ENCODE results near the gene VPS18. TPM values are rescaled to one million over a fixed set of nuclear protein-coding genes. Genes with fewer than 3 reads are reported as not detected.

Gene VPS18
- polyA plus RNA-seq, 1 donor, result 9.3 TPM

DNA sequence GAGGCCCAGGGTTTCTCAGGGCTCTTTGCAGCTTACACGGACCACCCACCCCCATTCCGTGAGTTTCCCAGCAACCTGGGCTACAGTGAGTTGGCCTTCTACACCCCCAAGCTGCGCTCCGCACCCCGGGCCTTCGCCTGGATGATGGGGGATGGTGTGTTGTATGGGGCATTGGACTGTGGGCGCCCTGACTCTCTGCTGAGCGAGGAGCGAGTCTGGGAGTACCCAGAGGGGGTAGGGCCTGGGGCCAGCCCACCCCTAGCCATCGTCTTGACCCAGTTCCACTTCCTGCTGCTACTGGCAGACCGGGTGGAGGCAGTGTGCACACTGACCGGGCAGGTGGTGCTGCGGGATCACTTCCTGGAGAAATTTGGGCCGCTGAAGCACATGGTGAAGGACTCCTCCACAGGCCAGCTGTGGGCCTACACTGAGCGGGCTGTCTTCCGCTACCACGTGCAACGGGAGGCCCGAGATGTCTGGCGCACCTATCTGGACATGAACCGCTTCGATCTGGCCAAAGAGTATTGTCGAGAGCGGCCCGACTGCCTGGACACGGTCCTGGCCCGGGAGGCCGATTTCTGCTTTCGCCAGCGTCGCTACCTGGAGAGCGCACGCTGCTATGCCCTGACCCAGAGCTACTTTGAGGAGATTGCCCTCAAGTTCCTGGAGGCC, 5.4 kb downstream of the VPS18 start:
- no peak for DNase-seq (ENCODE audit: low read depth)

DNA sequence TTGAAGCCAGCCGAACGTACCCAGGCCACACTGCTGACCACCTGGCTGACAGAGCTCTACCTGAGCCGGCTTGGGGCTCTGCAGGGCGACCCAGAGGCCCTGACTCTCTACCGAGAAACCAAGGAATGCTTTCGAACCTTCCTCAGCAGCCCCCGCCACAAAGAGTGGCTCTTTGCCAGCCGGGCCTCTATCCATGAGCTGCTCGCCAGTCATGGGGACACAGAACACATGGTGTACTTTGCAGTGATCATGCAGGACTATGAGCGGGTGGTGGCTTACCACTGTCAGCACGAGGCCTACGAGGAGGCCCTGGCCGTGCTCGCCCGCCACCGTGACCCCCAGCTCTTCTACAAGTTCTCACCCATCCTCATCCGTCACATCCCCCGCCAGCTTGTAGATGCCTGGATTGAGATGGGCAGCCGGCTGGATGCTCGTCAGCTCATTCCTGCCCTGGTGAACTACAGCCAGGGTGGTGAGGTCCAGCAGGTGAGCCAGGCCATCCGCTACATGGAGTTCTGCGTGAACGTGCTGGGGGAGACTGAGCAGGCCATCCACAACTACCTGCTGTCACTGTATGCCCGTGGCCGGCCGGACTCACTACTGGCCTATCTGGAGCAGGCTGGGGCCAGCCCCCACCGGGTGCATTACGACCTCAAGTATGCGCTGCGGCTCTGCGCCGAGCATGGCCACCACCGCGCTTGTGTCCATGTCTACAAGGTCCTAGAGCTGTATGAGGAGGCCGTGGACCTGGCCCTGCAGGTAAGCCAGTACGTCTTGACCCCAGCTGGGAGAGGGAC, 6.2 kb downstream of the VPS18 start:
- no peak for DNase-seq (ENCODE audit: low read depth)

DNA sequence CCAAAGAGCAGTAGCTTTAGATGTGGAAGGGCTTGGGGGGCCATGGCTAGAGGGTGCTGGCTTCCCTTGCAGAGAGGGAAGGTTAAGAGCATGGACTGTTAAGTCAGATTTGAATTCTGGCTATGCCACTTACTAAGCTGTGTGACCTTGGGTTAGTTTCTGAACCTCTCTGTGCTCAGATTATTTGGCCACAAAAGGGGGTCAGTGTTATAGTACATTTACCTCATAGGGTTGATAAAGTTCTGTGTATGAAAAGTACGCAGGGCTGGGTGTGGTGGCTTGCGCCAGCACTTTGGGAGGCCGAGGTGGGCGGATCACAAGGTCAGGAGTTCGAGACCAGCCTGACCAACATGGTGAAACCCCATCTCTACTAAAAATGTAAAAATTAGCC, 6.8 kb downstream of the VPS18 start:
- DNase-seq (ENCODE audit: low read depth), result no peak

DNA sequence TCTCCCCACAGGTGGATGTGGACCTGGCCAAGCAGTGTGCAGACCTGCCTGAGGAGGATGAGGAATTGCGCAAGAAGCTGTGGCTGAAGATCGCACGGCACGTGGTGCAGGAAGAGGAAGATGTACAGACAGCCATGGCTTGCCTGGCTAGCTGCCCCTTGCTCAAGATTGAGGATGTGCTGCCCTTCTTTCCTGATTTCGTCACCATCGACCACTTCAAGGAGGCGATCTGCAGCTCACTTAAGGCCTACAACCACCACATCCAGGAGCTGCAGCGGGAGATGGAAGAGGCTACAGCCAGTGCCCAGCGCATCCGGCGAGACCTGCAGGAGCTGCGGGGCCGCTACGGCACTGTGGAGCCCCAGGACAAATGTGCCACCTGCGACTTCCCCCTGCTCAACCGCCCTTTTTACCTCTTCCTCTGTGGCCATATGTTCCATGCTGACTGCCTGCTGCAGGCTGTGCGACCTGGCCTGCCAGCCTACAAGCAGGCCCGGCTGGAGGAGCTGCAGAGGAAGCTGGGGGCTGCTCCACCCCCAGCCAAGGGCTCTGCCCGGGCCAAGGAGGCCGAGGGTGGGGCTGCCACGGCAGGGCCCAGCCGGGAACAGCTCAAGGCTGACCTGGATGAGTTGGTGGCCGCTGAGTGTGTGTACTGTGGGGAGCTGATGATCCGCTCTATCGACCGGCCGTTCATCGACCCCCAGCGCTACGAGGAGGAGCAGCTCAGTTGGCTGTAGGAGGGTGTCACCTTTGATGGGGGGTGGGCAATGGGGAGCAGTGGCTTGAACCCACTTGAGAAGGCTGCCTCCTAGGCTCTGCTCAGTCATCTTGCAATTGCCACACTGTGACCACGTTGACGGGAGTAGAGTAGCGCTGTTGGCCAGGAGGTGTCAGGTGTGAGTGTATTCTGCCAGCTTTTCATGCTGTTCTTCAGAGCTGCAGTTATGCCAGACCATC, 8.6 kb downstream of the VPS18 start:
- no peak for DNase-seq (ENCODE audit: low read depth)

DNA sequence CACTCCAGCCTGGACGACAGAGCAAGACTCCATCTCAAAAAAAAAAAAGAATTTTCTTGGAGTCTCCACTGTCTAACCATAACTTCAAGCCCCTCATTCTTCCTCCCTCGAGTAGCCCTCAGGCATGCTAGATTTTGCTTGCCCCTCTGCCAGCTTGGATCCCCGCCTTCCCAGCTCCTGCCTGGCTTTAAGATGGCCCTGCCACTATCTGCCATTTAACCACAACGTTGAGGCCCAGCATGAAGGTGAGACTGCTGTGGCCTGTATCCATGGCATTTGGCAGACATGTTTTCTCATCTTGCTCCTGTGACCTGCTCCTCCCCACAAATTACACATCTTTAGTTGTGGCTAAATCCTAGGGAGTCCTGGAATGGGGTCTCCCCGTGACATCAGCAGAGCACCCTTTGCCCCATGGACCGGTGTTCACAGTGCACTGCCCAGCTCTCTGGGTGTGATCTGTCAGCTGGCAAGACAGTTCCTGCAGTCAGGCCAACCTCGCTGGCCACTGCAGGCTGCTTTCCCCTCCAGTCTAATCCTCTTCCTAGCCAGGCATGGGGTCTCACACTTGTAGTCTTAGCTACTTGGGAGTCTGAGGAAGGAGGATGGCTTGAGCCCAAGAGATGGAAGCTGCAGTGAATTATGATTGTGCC, 10.4 kb downstream of the VPS18 start:
- no peak for DNase-seq (ENCODE audit: low read depth)

DNA sequence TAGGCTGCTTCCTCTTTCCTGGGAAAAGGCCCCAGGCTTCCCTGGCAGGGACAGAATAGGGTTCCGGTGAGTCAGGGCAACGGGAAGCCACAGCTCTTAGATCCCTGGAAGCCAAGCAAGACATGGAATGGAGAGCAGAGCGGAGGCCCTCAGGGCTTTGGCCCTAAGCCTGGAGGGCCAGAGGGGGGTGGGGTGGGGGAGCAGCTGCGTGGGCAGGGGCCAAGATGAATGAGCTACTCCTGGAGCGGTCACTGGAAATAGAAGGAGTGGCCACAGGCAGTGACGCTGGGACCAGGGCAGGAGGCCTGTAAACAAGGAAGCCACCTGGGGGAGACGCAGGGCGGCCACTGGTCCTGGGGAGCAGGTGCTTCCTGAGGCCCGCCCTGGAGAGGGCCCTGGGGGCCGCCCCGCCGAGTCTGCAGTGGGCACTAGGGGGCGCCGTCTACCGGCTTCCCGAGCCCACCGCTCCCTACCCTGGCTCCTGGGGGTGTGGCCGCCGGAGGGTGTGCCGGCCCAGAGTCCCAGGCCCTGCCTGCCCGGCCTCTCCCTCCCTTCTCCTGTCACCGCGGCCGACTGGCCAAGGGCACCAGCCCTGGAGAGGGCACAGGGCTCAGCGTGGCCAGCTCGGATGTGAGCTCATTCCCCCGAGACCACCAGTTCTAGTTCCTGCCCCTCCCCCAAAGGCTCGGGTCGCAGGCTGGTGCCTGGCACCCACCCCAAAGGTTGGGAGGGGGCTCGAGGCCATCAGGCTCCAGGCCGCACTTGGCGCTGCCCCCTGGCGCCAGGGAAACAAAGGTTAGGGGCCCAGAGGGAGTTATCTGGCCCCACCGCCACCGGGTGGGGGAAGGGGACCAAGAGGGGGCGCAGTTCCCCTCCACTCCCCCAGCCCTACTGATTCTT, 12.1 kb downstream of the VPS18 start:
- peak; percentile 70 for DNase-seq (ENCODE audit: low read depth)

DNA sequence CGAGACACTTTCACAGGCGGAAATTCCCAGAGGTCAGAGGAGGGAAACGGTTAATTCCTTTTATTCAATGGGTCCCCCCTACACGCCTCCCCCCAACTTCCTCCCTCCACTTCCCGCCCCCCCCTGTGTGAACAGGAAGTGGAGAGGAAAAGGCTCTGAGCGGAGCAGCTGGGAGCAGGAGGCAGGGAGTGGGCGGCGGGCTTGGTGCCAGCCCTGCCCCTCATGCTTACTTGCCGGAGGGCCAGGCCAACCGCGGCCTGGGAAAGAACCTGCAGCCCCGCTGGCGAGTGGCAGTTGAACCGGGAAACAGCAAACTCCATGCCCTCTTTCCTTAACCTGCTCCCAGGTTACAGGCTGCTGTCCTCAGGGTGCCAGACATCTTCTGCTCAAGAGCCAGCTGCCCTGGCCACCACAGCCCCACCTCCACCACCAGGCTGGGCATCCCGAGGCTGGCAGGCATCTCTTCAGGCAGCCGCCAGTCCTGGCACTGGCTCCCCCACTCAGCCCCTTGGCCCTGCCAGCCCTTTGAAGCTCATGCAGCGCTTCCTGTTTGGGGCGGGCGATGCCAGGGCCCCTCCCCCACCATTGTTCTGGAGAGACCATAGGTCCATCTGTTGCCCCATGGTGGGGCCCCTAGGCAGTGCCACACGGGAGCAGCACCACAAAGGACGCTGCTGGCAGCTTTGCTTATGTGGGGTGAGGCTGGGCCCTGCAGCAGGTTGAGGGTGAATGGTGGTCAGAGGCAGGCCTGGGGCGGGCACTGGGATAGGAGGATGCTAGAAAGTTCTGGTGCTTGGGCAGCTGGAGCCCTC, 12.9 kb downstream of the VPS18 start:
- no peak for DNase-seq (ENCODE audit: low read depth)

DNA sequence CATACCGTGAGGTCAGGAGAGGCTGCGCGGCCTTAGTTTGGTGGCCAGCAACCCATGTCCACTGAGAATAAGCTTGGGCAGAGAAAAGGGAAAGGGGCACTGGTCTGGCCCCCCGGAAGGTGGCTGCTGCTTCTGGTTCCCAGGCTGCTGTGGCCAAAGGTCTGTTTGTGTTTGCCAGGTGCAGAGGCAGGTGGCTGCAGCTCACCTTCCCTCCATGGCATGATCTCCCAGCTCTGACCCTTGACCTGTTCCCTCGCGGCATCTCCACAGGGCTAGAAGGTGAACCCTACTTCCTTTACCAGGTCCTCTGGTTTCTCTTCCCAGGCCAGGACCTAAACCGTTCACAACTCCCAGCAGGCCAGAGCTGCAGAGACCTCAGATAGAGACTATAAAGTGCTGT, 13.8 kb downstream of the VPS18 start:
- DNase-seq (ENCODE audit: low read depth), result no peak

DNA sequence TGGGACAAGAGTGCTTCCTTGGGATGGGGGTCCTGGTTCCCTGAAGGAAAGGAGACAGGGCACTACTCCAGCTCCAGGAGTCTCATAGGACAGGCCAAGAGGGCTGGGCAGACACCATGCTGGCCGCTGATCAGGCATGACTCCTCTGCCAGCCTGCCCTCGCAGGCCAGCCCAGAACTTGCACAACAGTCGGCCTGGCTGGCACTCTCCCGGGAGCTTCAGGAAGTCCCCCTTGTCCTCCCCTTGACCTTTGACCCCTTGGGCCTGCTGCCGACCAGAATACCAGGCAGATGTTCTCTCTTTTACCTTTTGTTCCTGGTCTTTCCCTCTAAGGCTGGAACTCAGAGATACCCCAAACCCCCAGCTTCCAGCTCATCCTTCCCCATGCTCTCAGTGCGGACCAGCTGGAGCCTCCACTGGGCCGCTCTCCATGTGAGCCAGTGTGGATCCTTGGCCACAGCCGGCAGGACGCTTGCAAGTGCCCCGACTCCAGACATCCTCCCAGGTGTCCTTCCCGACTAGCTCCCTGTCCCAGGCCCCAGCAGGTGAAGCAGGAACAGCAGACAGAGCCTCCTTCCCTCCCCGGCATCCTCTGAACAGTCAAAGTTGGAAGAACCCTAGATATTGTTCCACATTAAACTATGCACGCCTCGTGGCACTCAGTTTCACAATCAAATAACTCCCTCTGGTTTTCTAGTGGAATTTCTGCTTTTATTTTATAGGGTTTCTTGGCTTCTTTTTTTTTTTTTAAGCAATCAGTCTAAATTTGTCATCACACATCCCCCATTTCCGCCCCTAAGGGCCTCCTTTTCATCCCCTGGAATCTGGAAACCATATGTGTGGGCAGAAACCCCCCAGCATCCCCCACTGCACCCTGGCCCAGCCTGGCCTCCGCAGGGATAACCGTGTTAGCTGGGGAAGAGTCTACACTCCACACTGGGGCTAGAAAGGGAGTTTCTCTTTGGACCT, 15.7 kb downstream of the VPS18 start:
- DNase-seq (ENCODE audit: low read depth), result no peak

DNA sequence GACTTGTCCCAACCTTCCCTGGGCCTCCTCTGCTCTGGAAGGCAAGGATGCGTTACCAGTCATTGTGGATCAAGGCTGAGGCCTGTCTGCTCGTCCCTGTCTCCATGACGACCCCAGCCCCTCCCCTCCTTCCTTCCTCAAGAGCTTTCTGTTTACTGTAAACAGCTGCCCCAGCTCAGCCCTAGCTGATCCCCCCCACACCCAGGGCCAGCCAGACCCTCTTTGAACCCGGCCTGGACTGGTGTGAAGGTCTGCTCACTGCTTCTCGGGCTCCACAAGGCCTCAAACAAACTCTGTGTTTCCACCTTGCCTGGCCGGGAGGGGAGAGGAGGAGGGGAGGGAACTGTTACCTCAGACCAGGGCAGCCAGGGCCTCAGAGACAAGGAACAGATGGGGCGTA, 16.9 kb downstream of the VPS18 start:
- no peak for DNase-seq (ENCODE audit: low read depth)

DNA sequence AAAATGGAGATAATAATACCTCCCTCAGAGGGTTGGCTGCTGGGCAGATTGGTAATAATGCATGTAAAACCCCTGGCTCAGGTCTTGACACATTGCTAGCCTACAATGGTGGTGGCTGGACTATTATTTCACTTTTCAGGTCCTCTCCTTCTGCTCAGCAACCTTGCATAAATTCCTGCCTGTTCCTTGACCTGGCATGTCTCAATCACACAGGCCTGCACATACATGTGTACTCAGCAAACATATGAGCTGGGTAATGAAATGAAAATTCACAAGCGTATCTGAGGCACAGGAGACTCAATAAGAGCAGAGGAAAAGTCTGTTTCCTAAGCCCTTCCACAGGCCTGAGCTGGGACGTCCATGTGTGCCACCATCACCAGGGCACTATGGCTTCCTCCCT, 17.4 kb downstream of the VPS18 start:
- DNase-seq (ENCODE audit: low read depth), result no peak

DNA sequence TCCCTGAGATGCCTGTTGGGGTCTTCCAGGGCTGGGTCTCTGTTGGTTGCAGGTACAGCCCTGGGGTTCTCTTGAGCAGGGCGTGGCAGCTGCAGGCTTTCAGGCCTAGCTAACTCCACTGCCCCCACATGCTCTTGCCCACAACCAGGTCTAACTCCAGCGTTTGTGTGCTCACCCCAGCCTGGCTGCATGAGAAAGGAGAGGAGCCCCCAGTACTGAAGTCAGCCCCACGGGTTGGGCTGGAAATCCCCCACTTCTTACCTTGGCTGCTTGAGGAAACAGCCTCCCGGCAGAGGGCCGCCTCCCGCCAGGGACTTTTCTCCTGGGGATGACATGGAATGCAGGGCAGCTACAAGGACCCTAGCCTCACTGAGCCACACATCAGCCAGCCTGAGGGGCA, 18.2 kb downstream of the VPS18 start:
- DNase-seq (ENCODE audit: low read depth), result no peak

DNA sequence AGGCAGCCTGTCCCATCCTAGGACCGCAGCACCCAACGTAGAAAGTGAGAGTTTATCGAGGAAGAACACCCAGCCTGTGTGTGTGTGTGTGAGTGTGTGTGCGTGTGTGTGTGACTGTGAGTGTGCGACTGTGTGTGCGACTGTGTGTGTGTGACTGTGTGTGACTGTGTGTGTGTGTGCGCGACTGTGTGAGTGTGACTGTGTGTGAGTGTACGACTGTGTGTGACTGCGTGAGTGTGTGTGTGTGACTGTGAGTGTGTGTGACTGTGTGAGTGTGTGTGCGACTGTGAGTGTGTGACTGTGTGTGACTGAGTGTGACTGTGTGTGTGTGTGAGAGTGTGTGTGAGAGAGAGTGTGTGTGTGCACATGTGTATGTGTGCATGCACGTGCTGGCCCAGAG, 19.8 kb downstream of the VPS18 start:
- DNase-seq (ENCODE audit: low read depth), result no peak

DNA sequence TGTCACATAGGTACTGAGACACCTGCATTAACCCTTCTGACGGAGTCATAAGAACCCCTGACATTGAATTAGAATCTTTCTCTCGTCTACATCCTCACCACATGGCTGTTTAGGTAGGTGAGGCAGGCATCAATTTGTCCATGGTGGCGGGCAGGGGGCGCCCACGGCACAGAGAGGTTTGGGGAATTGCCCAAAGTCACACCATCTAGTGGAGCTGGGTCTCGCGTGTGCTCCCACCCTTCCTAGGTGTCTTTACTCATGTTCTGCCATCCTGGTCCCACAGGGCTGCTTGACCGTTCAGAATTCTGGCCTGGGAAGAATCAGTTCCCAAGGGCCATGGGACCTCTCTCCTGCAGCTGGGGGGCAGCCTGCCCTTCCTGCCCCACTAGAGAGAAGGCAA, 20.2 kb downstream of the VPS18 start:
- no peak for DNase-seq (ENCODE audit: low read depth)

DNA sequence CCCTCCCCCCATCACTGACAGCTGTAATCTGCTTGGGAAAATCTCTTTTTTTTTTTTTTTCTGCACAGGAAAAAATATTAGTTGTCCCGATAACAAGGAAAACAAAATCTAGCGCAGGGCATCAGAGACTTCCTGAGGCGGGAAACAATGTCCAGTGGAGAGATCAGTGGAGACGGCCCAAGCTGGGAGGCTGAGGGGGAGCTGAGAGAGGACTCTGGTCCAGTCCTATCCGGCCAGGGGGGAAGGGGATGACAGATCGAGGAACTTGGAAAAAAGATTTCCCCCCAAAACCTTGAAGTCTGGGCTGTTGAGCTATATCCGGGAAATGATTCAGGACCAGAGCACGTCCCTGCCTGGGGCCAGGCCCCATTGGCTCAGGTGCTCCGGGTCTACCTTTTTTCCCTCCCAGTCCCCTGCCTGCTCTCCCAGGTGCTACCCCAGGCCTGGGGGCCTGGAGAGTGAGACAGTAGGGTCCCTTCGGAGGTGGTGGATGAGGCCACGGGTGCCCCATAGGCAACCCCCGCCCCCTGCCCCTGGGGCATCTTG, 20.9 kb downstream of the VPS18 start:
- DNase-seq (ENCODE audit: low read depth), result no peak

DNA sequence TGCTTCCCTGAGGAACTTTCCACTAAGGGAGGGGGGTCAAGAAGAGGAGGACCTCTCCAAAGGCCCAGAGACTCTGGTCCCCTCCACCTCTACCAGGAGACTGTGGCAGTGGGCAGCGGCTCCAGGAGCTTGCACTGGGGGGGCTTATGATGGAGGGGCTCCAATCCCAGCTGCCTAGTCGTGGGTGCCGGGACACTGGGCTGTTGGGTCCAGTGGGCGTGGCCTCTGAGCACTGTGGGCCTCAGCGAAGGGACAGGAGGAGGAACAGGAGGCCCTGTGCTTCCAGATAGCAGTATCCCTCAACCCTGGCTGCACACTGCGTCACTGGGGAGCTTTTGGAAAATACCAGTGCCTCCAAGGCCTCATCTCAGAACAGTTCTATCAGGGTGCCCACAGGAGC, 21.4 kb downstream of the VPS18 start:
- DNase-seq (ENCODE audit: low read depth), result no peak

DNA sequence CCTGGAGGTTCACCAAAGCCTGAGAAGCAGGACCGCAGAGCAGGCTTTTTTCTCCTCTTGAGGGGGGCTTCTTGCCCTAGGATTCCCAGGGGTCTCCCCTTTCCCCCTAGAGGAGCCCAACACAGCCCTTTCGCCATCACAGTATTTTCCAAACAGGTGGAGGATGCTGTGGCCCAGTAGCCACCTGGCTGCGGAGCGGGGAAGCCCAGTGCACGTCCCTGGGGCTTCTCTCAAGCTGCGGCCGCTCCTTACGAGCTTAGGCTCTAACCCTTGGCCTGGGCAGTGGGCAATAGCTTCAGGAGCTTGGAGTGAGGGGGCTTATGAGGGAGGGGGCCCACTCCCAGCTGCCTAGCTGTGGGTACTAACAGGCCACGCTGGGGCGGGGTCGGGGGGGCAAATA, 23.3 kb downstream of the VPS18 start:
- no peak for DNase-seq (ENCODE audit: low read depth)

DNA sequence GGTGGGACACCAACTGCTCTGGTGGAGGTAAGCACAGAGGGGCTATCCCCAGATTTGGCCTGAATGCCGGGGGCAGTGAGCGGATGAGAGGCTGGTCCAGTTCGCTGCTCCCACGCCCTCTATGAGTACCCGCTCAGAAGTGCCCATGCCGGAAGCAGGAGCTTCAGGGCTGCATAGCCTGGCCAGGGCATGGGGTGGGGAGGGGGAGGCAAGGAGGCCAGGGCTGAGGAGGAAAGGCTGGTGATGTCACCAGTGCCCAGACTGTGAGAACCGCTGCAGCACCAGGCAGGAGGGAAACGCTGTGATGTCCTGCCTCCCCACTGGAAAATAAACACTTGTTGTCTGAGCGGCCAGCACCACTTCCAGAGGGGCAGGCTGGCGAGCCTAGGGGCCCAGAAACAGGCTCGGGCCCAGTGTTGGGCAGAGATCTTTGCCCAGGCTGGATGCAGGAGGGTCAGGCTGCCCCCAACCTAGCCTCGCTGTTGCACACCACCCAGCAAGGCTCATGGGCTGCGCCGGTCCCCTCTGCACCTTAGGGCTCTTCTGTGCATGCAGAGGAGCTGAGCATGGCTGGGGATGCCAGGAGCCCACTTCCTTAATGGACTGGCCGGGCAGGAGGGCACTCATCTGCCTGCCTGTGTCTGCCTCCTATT, 24.0 kb downstream of the VPS18 start:
- no peak for DNase-seq (ENCODE audit: low read depth)
